Measurements from ENCODE around the gene RAB40C. TPM values are rescaled to one million over a fixed set of nuclear protein-coding genes. Genes with fewer than 3 reads are reported as not detected.

RAB40C gene
- total and polyA plus RNA-seq, 9 of the 15 experiments (the other 6 are each of a cell fraction or from before 2014, with no cell fraction given): 0.17 to 23.4 (median 8.7) TPM

DNA sequence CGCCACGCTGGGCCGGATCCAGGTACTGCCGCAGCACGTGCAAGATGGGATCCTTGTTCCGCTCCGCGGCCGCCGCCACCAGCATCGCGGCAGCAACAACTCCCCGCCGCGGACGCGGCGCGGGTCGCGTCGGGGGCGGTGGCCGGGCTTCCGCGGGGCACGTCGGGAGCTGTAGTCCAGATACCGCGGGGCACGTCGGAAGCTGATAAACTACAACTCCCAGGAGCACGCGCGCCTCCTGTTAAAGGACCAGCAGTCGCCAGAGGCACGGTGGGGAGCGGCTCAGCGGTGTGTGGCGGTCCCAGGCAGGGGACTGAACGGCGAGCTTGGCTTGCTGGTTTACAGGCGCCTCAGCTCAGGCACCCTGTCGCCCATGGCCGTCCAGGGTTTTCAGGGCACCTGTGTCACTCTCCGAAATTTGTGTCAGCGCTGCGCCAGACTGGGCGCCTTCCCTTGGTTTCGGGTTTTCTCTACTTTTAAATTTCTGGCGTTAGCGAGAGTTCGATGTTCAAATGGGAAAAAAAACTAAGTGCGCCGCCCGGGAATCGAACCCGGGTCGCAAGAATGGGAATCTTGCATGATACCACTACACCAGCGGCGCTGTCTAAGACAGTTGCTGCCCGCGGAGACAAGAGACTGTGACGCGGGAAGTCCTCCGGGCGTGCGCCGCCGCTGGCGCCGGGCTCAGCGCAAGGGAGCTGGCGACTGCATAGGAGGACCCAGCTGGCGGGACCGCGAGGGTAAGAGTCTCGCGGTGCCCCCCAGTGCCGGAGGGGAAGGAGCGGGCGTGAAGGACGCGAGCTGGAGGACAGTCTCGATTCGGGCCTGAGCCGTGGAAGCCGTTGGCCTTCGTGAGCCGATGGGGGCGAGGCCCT is 46.6 kb downstream of the RAB40C start, which contains the start of gene METTL26 (continued):
- TF ChIP-seq, protein P1, sequence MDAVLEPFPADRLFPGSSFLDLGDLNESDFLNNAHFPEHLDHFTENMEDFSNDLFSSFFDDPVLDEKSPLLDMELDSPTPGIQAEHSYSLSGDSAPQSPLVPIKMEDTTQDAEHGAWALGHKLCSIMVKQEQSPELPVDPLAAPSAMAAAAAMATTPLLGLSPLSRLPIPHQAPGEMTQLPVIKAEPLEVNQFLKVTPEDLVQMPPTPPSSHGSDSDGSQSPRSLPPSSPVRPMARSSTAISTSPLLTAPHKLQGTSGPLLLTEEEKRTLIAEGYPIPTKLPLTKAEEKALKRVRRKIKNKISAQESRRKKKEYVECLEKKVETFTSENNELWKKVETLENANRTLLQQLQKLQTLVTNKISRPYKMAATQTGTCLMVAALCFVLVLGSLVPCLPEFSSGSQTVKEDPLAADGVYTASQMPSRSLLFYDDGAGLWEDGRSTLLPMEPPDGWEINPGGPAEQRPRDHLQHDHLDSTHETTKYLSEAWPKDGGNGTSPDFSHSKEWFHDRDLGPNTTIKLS (IDR thresholded peaks at IDR 0.05; ENCODE audit: borderline replicate concordance, low read depth): peak; percentile 94
- peak; percentile 96 for TF ChIP-seq CXXC5 (CRISPR knock-in tag; IDR thresholded peaks at IDR 0.05)
- TF ChIP-seq SUPT5H (IDR thresholded peaks at IDR 0.05): peak; percentile 68
- no peak for TF ChIP-seq PHF20 (IDR thresholded peaks at IDR 0.05; ENCODE audit: partially characterized antibody)
- TF ChIP-seq PYGO2 (tag; IDR thresholded peaks at IDR 0.05): no peak
- TF ChIP-seq, protein P2, sequence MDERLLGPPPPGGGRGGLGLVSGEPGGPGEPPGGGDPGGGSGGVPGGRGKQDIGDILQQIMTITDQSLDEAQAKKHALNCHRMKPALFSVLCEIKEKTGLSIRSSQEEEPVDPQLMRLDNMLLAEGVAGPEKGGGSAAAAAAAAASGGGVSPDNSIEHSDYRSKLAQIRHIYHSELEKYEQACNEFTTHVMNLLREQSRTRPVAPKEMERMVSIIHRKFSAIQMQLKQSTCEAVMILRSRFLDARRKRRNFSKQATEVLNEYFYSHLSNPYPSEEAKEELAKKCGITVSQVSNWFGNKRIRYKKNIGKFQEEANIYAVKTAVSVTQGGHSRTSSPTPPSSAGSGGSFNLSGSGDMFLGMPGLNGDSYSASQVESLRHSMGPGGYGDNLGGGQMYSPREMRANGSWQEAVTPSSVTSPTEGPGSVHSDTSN (CRISPR knock-in tag; IDR thresholded peaks at IDR 0.05; ENCODE audit: low read depth): no peak
- TF ChIP-seq, protein P2 (tag; conservative IDR thresholded peaks at IDR 0.05; ENCODE audit: low read depth): no peak
- no peak for TF ChIP-seq ZNF695 (CRISPR knock-in tag; IDR thresholded peaks at IDR 0.05)
- TF ChIP-seq, protein P3, sequence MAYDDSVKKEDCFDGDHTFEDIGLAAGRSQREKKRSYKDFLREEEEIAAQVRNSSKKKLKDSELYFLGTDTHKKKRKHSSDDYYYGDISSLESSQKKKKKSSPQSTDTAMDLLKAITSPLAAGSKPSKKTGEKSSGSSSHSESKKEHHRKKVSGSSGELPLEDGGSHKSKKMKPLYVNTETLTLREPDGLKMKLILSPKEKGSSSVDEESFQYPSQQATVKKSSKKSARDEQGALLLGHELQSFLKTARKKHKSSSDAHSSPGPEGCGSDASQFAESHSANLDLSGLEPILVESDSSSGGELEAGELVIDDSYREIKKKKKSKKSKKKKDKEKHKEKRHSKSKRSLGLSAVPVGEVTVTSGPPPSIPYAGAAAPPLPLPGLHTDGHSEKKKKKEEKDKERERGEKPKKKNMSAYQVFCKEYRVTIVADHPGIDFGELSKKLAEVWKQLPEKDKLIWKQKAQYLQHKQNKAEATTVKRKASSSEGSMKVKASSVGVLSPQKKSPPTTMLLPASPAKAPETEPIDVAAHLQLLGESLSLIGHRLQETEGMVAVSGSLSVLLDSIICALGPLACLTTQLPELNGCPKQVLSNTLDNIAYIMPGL (CRISPR knock-in tag; IDR thresholded peaks at IDR 0.05): peak; percentile 97
- TF ChIP-seq SAFB (IDR thresholded peaks at IDR 0.05; ENCODE audit: borderline replicate concordance, low read depth, low read length): 0 out of 2 replicates have a peak, but pooled peaks have one; percentile 52
- no peak for TF ChIP-seq XRCC3 (IDR thresholded peaks at IDR 0.05)
- TF ChIP-seq KLF10 (CRISPR knock-in tag; IDR thresholded peaks at IDR 0.05): no peak
- no peak for TF ChIP-seq NR2F6 (CRISPR knock-in tag; IDR thresholded peaks at IDR 0.05)
